Lower leg skin (tissue), 4 donors: ENCODE results near the gene INAFM2. TPM values are rescaled to one million over a fixed set of nuclear protein-coding genes. Genes with fewer than 3 reads are reported as not detected.

Experiments used
- DNase-seq, 2 donors: peaks; one replicate each; pipeline ENCODE4 v3.0.0-alpha.2; 2019; ENCODE audit warnings: low spot score in 2 of 2
- H3K4me3 ChIP-seq: fragments of 200-600 bp; sonication (generic); 2 replicates; pipeline ENCODE4 v1.5.1; 2017; ENCODE audit warnings: mild to moderate bottlenecking, low read depth; ENCODE audit not compliant: poor library complexity, severe bottlenecking
- CTCF ChIP-seq, 3 donors: fragments of 450-650 bp; IDR thresholded peaks; one replicate each; pipeline ENCODE4 v1.5.1; 2016; ENCODE audit warnings: antibody characterized with exemption in 3 of 3, mild to moderate bottlenecking in 3 of 3, moderate library complexity in 2 of 3
- POLR2A ChIP-seq, 2 donors: fragments of 450-650 bp; IDR thresholded peaks; one replicate each; pipeline ENCODE4 v1.6.1; 2016 to 2017; ENCODE audit warnings: antibody characterized with exemption in 2 of 2, mild to moderate bottlenecking in 1 of 2, moderate library complexity in 1 of 2
- WGBS, 2 donors: methylation state at CpG; one replicate each; pipeline ENCODE4 v1.1.5; 2018; 5-methylcytosine and 5-hydroxymethylcytosine counted together
- intact Hi-C: fragments of 100-400 bp; cut with DNase I; formaldehyde crosslinking; loops from one replicate; pipeline ENCODE4 v1.15.0; 2023; ENCODE audit warnings: low total_unique reads
- total RNA-seq, 4 donors: library from RNA; depleted of rRNA; stranded (reverse); fragments of >200 nt; gene quantifications; one replicate each; pipeline ENCODE4 v1.1.0, GENCODE V29; 2016

INAFM2 gene
- total RNA-seq, 4 donors from 2014 or later: 6.8 to 13.8 (median 10.0) TPM

GRCh38 chr15:40327457-40327856 lies 4.0 kb downstream of the INAFM2 start:
- H3K4me3 ChIP-seq: no peak overlapping the region
- TF ChIP-seq CTCF (IDR thresholded peaks at IDR 0.05): no peak
- no peak for TF ChIP-seq POLR2A (IDR thresholded peaks at IDR 0.05)
- DNase-seq: no peak
- intact Hi-C loops: no loop called here
- WGBS, 2 donors: 81 to 87% methylated on average over 6 of the region's 6 CpGs

GRCh38 chr15:40328176-40328575 lies 4.7 kb downstream of the INAFM2 start:
- 61 to 69% methylated on average over 3 of the region's 3 CpGs for WGBS, 2 donors
- no peak for DNase-seq
- intact Hi-C loops: no loop called here
- H3K4me3 ChIP-seq: no peak overlapping the region
- TF ChIP-seq POLR2A (IDR thresholded peaks at IDR 0.05) (no peak), CTCF (IDR thresholded peaks at IDR 0.05) (no peak)

GRCh38 chr15:40328751-40329150 lies 5.3 kb downstream of the INAFM2 start:
- TF ChIP-seq CTCF (IDR thresholded peaks at IDR 0.05): no peak
- no peak for TF ChIP-seq POLR2A (IDR thresholded peaks at IDR 0.05)
- 79 to 89% methylated on average over 5 of the region's 5 CpGs for WGBS, 2 donors
- intact Hi-C loops: no loop called here
- H3K4me3 ChIP-seq: no peak overlapping the region
- no peak for DNase-seq

GRCh38 chr15:40329804-40330203 lies 6.3 kb downstream of the INAFM2 start:
- intact Hi-C loops: no loop called here
- WGBS, 2 donors: 86 to 92% methylated on average over 7 of the region's 7 CpGs
- TF ChIP-seq CTCF (IDR thresholded peaks at IDR 0.05) (no peak), POLR2A (IDR thresholded peaks at IDR 0.05) (no peak)
- no peak for DNase-seq
- H3K4me3 ChIP-seq: no peak overlapping the region

GRCh38 chr15:40330368-40330836 lies 6.9 kb downstream of the INAFM2 start:
- no peak for DNase-seq
- 59 to 73% methylated on average over 5 of the region's 5 CpGs for WGBS, 2 donors
- intact Hi-C loops: no loop called here
- no peak overlapping the region for H3K4me3 ChIP-seq
- no peak for TF ChIP-seq POLR2A (IDR thresholded peaks at IDR 0.05)
- no peak for TF ChIP-seq CTCF (IDR thresholded peaks at IDR 0.05)

- intact Hi-C loops: no loop called here
- no peak for TF ChIP-seq POLR2A (IDR thresholded peaks at IDR 0.05)
- no peak overlapping the region for H3K4me3 ChIP-seq
- DNase-seq: no peak
- WGBS, 2 donors: 84 to 90% methylated on average over 7 of the region's 7 CpGs
Measured at GRCh38 chr15:40331026-40331425, 7.5 kb downstream of the INAFM2 start.
